Right lobe of liver (tissue), 6 donors: ENCODE results near the gene RNF150. TPM values are rescaled to one million over a fixed set of nuclear protein-coding genes. Genes with fewer than 3 reads are reported as not detected.
A peak's percentile ranks its signal among the peaks of the same experiment; 100 is the strongest.

ENCODE experiments used
- ATAC-seq, 4 donors: fragments of 200-7000 bp; cut with Tn5 transposase; one replicate each; pipeline ENCODE4 v1.9.1; 2020; ENCODE audit warnings: mild to moderate bottlenecking in 4 of 4, moderate library complexity in 4 of 4
- DNase-seq, 3 donors: peaks; one replicate each; pipeline ENCODE4 v3.0.0-alpha.2; 2020
- H3K27ac ChIP-seq, 3 donors: fragments of 200-600 bp; one replicate each; pipeline ENCODE4 v1.8.0; 2022
- H3K27me3 ChIP-seq, 2 donors: fragments of 200-600 bp; one replicate each; pipeline ENCODE4 v1.8.0; 2022
- H3K36me3 ChIP-seq, 4 donors: fragments of 200-600 bp; sonication (generic) in 1 of 4; one replicate each; pipeline versions ENCODE4 v1.5.1 to v1.8.0; 2017 to 2022; ENCODE audit warnings: control low read depth in 1 of 4
- H3K4me1 ChIP-seq, 4 donors: fragments of 200-600 bp; sonication (generic) in 1 of 4; one replicate each; pipeline versions ENCODE4 v1.5.1 to v1.8.0; 2017 to 2022; ENCODE audit warnings: control low read depth in 1 of 4
- H3K4me3 ChIP-seq, 3 donors: fragments of 200-600 bp; one replicate each; pipeline ENCODE4 v1.8.0; 2022
- H3K9me3 ChIP-seq, 4 donors: fragments of 200-600 bp; sonication (generic) in 1 of 4; one replicate each; pipeline versions ENCODE4 v1.5.1 to v1.8.0; 2017 to 2022; ENCODE audit warnings: control low read depth in 1 of 4
- CTCF ChIP-seq, 4 donors: fragments of 200-600 bp in 3 of 4; fragments of 450-650 bp in 1 of 4; IDR thresholded peaks; one replicate each; pipeline versions ENCODE4 v1.5.1 to v1.8.0; 2016 to 2022; ENCODE audit warnings: antibody characterized with exemption in 4 of 4, mild to moderate bottlenecking in 2 of 4
- POLR2A ChIP-seq: fragments of 450-650 bp; IDR thresholded peaks from one replicate; pipeline ENCODE4 v1.6.1; 2017; ENCODE audit warnings: antibody characterized with exemption, mild to moderate bottlenecking
- WGBS: methylation state at CpG from one replicate; pipeline ENCODE4 v1.1.6; 2018; ENCODE audit warnings: low coverage, low lambda C conversion rate; ENCODE audit not compliant: insufficient coverage; ENCODE audit errors: missing lambda C conversion rate; 5-methylcytosine and 5-hydroxymethylcytosine counted together
- intact Hi-C, 2 donors: fragments of 100-400 bp; cut with DNase I; formaldehyde crosslinking; loops; one replicate each; pipeline versions ENCODE4 v1.11.2 to v1.14.1; 2022
- total RNA-seq, 6 experiments: library from RNA; depleted of rRNA in 2 of 6; stranded (reverse); fragments of >200 nt in 2 of 6; fragmentation: NEBNext Ultra II Directional in 3 of 6; extraction: Animal tissue kit (Norgen Biotek cat#: 25700) in 3 of 6; gene quantifications; one replicate each; pipeline versions ENCODE4 v1.1.0 to v1.2.4, GENCODE V29; 2016 to 2023
- donor health status: DM: no; HTN: yes; CAD: no.
- donor health status: DM: no; HTN: no; CAD: no.
- donor health status: DM: no; HTN: no; CAD: no.
- donor health status: DM: no; HTN: yes; CAD: no.
- donor health status: DM: no; HTN: yes; CAD: no.

RNF150 gene
- total RNA-seq, 6 experiments from 2014 or later = 1.2 to 1.8 (median 1.5) TPM

DNA sequence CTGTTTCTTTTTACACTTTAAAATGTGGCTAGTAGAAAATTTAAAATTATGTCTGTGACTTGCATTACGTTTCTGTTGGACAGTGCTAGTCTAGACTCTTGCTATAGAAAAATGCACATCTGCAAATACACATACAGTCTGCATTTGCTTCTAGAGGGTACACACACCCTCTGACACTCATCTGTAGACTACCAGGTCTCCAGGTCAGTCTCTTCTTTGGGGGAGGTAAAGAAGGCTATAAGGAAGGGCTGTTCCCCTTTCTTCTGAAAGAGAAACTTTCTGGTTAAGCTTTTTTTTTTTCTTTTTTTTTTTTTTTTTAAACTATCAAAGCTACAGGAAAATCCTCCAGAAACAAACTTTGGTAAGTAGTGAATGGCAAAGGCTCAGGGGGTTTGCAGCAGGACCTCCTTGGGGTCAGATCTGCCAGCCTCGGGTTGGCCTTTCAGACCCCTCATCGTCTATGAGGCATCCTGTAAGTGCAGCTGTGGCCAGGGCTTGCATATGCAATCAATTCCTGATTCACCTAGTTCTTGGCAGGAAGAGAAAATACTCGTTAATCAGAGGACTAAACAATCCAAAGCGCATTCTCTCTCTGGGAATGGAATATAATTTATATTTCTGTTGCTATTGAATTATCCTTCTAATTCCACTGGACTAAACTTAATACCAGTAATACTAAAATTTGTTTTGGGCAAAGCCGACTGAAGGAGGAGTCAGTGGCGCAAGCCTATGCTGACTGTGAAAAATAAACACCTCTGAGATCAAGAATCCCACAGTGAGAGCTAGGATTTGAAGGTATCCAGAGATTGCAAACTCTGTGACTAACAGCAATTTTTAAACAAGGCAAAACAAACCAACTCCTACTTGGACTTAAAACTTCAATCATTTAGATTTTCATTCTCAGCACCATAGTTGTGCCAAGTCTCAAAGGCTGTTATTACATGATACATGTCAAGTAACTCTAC, 267.7 kb downstream of the RNF150 start:
- H3K27ac ChIP-seq = no peak overlapping the region
- H3K36me3 ChIP-seq = no peaks in the 10 kb centered on the region
- TF ChIP-seq POLR2A (no peak), CTCF (IDR thresholded peaks at IDR 0.05) (no peak)
- H3K4me3 ChIP-seq = no peak overlapping the region
- no peaks in the 10 kb centered on the region for H3K9me3 ChIP-seq
- no peaks in the 10 kb centered on the region for H3K27me3 ChIP-seq
- intact Hi-C loops = no loop called here
- 63% methylated on average over 6 of the region's 7 CpGs for WGBS
- H3K4me1 ChIP-seq = no peaks in the 10 kb centered on the region
- DNase-seq (no peak), ATAC-seq (no peak)

- Histone ChIP-seq H3K4me3 (no peak overlapping the region), H3K36me3 (no peaks in the 10 kb centered on the region), H3K4me1 (no peaks in the 10 kb centered on the region), H3K27ac (no peak overlapping the region), H3K27me3 (no peaks in the 10 kb centered on the region), H3K9me3 (no peaks in the 10 kb centered on the region)
- ATAC-seq (peak in 2 of 4 donors; percentile 41), DNase-seq (no peak)
- whole genome bisulfite sequencing = 51% methylated on average over 2 of the region's 2 CpGs
- TF ChIP-seq POLR2A (no peak), CTCF (IDR thresholded peaks at IDR 0.05) (no peak)
- intact Hi-C loops = loop anchor here in 1 of 2 donors (5.0 kb wide), 1 partner anchor 269 kb away; the partner anchor contains the start of gene RNF150
Observed at GRCh38 chr4:140863197-140863596, 270.1 kb downstream of the RNF150 start.

DNA sequence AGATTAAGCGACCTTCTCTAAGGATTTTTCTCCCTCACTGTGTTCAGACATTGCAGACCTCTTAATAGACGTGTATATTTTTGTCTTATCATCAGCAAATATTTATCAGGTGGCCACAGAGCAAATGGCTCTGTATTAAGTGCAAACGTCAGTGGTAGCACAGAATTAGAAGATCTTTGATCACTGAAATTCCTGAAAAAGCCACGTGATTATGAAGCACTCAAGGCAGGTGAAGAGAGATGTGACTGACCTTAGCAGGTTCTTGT, 271.2 kb downstream of the RNF150 start:
- Histone ChIP-seq H3K27me3 (no peaks in the 10 kb centered on the region), H3K9me3 (no peaks in the 10 kb centered on the region), H3K4me3 (no peak overlapping the region), H3K36me3 (no peaks in the 10 kb centered on the region), H3K27ac (no peak overlapping the region), H3K4me1 (no peaks in the 10 kb centered on the region)
- no peak for TF ChIP-seq CTCF (IDR thresholded peaks at IDR 0.05)
- TF ChIP-seq POLR2A = no peak
- DNase-seq (no peak), ATAC-seq (no peak)
- intact Hi-C loops = loop anchor here in 1 of 2 donors (5.0 kb wide), 1 partner anchor 270 kb away; the partner anchor contains the start of gene RNF150
- WGBS = 19% methylated on average over 4 of the region's 4 CpGs

DNA sequence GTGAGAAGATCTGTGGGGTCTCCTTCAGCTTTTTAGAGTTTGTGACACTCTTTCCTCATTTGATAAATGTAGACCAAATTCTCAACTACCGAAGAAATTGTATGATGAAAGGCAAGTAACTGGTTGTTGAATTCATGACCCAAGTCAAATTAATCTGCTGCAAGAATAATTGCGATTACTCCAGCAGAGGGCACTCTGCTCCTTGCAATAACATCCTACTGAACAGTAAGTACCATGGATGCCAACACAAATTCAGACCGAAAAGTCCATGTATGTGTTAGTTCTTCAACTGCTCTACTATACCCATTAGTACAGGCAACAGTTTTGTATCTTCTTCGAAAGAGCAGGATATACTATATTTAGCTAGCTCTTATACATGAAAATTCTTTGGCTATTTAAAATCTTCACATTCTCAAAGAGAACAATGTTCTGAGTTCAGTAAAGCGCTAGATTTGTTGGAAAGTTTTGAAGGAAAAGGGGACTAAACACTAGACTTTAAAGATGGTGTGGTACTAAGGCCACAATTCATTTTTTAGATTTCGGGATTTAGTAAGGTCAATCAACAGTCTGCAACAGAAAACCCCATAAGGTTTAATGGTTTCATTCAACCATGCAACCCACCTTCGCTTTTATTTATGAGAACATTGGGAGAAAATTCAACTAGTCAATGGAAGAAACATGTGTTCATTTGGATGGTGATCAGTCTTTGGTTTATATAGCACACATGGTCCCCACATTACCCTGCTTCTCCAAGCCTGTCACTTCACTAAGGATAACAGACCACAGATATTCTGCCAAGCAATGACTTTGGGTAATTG, 271.7 kb downstream of the RNF150 start:
- TF ChIP-seq CTCF (IDR thresholded peaks at IDR 0.05) = peak; percentile 73 to 93 (median 77)
- no peak for TF ChIP-seq POLR2A
- Histone ChIP-seq H3K36me3 (no peaks in the 10 kb centered on the region), H3K27me3 (no peaks in the 10 kb centered on the region), H3K4me1 (no peaks in the 10 kb centered on the region), H3K9me3 (no peaks in the 10 kb centered on the region), H3K27ac (no peak overlapping the region), H3K4me3 (no peak overlapping the region)
- intact Hi-C loops = loop anchor here in 1 of 2 donors (5.0 kb wide), 1 partner anchor 271 kb away; the partner anchor contains the start of gene RNF150
- ATAC-seq (peak; percentile 87 to 92 (median 88)), DNase-seq (peak in 1 of 3 donors; percentile 68)
- 29% methylated on average over 7 of the region's 7 CpGs for WGBS
